H1 (cell line): Measurements from ENCODE around the gene PPP1R7.

ENCODE experiments used
- CBX5 ChIP-seq: fragments of 300-800, 300-1000 bp; sonication (generic); IDR thresholded peaks from 2 replicates; pipeline ENCODE4 v1.7.1; 2016; ENCODE audit warnings: antibody characterized with exemption, low read length, low read depth
- EGR1 ChIP-seq: IDR thresholded peaks from 2 replicates; pipeline ENCODE4 v1.6.1; 2011; ENCODE audit warnings: low read depth, low read length, borderline replicate concordance
- EZH2 ChIP-seq: fragments of 200-600 bp; sonication (generic); IDR thresholded peaks from 2 replicates; pipeline ENCODE4 v1.7.1; 2012; ENCODE audit warnings: low read depth, mild to moderate bottlenecking, moderate library complexity, low read length, inconsistent platforms; ENCODE audit not compliant: severe bottlenecking
- KDM1A ChIP-seq: fragments of 200-600, 300-600 bp; sonication (generic); IDR thresholded peaks from 2 replicates; pipeline ENCODE4 v1.7.1; 2016; ENCODE audit warnings: mild to moderate bottlenecking, low read length, borderline replicate concordance
- POLR2A ChIP-seq, 2 experiments: IDR thresholded peaks; 1 replicate in 1 of 2; 2 replicates in 1 of 2; pipeline ENCODE4 v1.6.1; 2011; ENCODE audit warnings: low read depth in 2 of 2, low read length in 2 of 2, mild to moderate bottlenecking in 2 of 2; ENCODE audit errors: control extremely low read depth in 1 of 2
- RFX5 ChIP-seq: IDR thresholded peaks from 2 replicates; pipeline ENCODE4 v1.6.1; 2011; ENCODE audit warnings: low read depth, low read length, improper control_type of control experiment, borderline replicate concordance
- TF ChIP-seq, protein P1 (sequence below), 3 experiments: IDR thresholded peaks; 1 replicate in 2 of 3; 2 replicates in 1 of 3; pipeline versions ENCODE4 v1.5.1 to v1.6.1; 2011; ENCODE audit warnings: low read length in 3 of 3, mild to moderate bottlenecking in 3 of 3, inconsistent platforms in 2 of 3, low read depth in 1 of 3, moderate library complexity in 1 of 3; ENCODE audit not compliant: insufficient read depth in 1 of 3; ENCODE audit errors: control extremely low read depth in 1 of 3

DNA sequence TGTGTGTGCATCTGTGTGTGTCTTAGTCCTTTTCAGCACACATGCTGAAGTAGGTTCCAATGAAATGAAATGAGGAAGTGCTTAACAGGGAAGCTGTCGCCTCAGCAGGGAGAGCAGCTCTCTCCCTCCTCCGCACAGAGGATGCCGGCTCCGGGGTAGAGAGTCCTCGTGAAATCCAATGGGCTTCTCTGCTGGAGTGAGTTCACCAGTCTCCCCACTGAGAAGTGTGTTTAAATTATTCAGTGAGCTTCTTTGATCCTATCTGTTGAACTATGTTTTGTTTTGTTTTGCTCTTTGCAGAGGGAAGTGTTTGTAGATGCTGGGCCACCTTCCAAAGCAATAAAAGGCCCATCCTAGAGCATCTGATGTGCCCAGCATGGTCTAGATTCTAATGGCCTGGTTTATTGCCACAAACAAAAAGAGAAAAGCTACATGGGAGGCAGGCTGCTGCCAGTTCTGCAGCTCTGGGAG lies 6.7 kb downstream of the PPP1R7 start:
- TF ChIP-seq, protein P1, sequence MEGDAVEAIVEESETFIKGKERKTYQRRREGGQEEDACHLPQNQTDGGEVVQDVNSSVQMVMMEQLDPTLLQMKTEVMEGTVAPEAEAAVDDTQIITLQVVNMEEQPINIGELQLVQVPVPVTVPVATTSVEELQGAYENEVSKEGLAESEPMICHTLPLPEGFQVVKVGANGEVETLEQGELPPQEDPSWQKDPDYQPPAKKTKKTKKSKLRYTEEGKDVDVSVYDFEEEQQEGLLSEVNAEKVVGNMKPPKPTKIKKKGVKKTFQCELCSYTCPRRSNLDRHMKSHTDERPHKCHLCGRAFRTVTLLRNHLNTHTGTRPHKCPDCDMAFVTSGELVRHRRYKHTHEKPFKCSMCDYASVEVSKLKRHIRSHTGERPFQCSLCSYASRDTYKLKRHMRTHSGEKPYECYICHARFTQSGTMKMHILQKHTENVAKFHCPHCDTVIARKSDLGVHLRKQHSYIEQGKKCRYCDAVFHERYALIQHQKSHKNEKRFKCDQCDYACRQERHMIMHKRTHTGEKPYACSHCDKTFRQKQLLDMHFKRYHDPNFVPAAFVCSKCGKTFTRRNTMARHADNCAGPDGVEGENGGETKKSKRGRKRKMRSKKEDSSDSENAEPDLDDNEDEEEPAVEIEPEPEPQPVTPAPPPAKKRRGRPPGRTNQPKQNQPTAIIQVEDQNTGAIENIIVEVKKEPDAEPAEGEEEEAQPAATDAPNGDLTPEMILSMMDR (IDR thresholded peaks at IDR 0.05; ENCODE audit: control extremely low read depth in 1 of 3, insufficient read depth in 1 of 3, low read depth in 1 of 3, low read length in 3 of 3): no peak
- TF ChIP-seq POLR2A (IDR thresholded peaks at IDR 0.05; ENCODE audit: control extremely low read depth in 1 of 2, low read depth in 2 of 2, low read length in 2 of 2): no peak
- no peak for TF ChIP-seq CBX5
- TF ChIP-seq KDM1A: no peak
- no peak for TF ChIP-seq RFX5
- no peak for TF ChIP-seq EZH2
- no peak for TF ChIP-seq EGR1
